Ishikawa (cell line): ENCODE measurements around the gene SLN.

ENCODE experiments used
- CEBPB ChIP-seq: IDR thresholded peaks from 2 replicates; pipeline ENCODE4 v1.6.1; 2012
- CREB1 ChIP-seq: IDR thresholded peaks from 2 replicates; pipeline ENCODE4 v1.6.1; 2012; ENCODE audit warnings: low read depth
- EP300 ChIP-seq: IDR thresholded peaks from 2 replicates; pipeline ENCODE4 v1.6.1; 2012; ENCODE audit warnings: borderline replicate concordance
- MAX ChIP-seq: IDR thresholded peaks from 2 replicates; pipeline ENCODE4 v1.6.1; 2012
- NFIC ChIP-seq: IDR thresholded peaks from 2 replicates; pipeline ENCODE4 v1.6.1; 2012
- RAD21 ChIP-seq: IDR thresholded peaks from 2 replicates; pipeline ENCODE4 v1.6.1; 2012; ENCODE audit warnings: low read depth
- REST ChIP-seq: IDR thresholded peaks from 2 replicates; pipeline ENCODE4 v1.6.1; 2012; ENCODE audit warnings: low read depth, mild to moderate bottlenecking
- TAF1 ChIP-seq: IDR thresholded peaks from 2 replicates; pipeline ENCODE4 v1.6.1; 2012; ENCODE audit warnings: low read depth, mild to moderate bottlenecking
- TCF12 ChIP-seq: IDR thresholded peaks from 2 replicates; pipeline ENCODE4 v1.6.1; 2012; ENCODE audit warnings: low read depth
- YY1 ChIP-seq: IDR thresholded peaks from 2 replicates; pipeline ENCODE4 v1.6.1; 2012; ENCODE audit warnings: low read depth
- TF ChIP-seq, protein P1 (sequence below): IDR thresholded peaks from 2 replicates; pipeline ENCODE4 v1.6.1; 2012

GRCh38 chr11:107661656-107662055 lies 50.2 kb downstream of the SLN start:
- TF ChIP-seq CEBPB: no peak
- no peak for TF ChIP-seq YY1
- TF ChIP-seq, protein P1, sequence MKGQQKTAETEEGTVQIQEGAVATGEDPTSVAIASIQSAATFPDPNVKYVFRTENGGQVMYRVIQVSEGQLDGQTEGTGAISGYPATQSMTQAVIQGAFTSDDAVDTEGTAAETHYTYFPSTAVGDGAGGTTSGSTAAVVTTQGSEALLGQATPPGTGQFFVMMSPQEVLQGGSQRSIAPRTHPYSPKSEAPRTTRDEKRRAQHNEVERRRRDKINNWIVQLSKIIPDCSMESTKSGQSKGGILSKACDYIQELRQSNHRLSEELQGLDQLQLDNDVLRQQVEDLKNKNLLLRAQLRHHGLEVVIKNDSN: no peak
- TF ChIP-seq REST: no peak
- TF ChIP-seq RAD21: no peak
- TF ChIP-seq TAF1: no peak
- no peak for TF ChIP-seq CREB1
- no peak for TF ChIP-seq EP300
- no peak for TF ChIP-seq MAX
- TF ChIP-seq NFIC: no peak
- no peak for TF ChIP-seq TCF12
